ENCODE data around the gene CLMN. TPM values are rescaled to one million over a fixed set of nuclear protein-coding genes. Genes with fewer than 3 reads are reported as not detected.

CLMN gene
- total and polyA plus RNA-seq, 10 of the 15 experiments (the other 5 are each of a cell fraction or from before 2014, with no cell fraction given): 7.8 to 49.3 (median 18.5) TPM

DNA sequence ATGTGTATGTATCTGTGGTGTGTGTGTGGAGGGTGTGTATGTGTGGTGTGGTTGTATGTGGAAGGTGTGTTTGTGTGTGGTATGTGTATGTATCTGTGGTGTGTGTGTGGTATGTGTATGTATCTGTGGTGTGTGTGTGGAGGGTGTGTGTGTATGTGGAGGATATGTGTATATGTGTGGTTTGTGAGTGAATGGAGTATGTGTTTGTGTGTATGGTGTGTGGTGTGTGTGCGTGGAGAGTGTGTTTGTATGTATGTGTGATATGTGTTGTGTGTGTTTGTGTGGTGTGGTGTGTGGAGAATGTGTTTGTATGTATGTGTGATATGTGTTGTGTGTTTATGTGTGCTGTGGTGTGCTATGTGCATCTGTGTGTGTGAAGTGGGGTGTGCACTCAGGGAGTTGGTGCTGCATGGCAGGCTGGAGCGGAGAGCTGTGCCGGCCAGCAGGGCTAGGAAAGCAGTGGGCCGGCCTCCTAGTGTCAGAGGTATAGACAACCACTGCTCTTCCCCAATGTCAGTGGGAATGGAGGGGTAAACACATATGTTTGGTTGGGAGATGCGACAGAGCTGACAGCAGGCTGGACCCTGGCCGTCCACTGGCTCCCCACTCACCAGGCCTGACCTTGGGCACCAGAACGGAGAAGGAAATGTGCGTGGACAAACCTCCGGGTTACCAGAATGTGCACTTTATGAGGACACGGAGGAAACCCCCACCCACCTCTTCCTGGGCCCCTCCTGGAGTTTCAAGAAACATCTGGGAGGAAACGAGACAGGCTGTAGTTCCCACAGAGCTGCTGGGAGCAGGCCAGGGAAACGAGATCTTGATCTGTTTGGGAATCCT, 60.7 kb downstream of the CLMN start (continued):
- TF ChIP-seq ETV6 (conservative IDR thresholded peaks at IDR 0.05 in 1 of 2, IDR thresholded peaks at IDR 0.05 in 1 of 2; ENCODE audit: borderline replicate concordance in 1 of 2, low read depth in 1 of 2) (peak in 1 of 2 experiments; percentile 43; a peak in 1 of 4 replicates), KLF5 (IDR thresholded peaks at IDR 0.05; ENCODE audit: partially characterized antibody) (no peak), TARDBP (IDR thresholded peaks at IDR 0.05; ENCODE audit: borderline replicate concordance) (no peak), BRCA1 (IDR thresholded peaks at IDR 0.05; ENCODE audit: low read depth, low read length) (no peak), NBN (IDR thresholded peaks at IDR 0.05) (peak; percentile 40; the same call in 1 of the 2 replicates), NFIC (IDR thresholded peaks at IDR 0.05; ENCODE audit: low read depth, low read length) (peak; percentile 31; the same call in 1 of the 2 replicates), IKZF1 (conservative IDR thresholded peaks at IDR 0.05) (peak; percentile 55; the same call in 1 of the 2 replicates), IKZF2 (IDR thresholded peaks at IDR 0.05) (no peak), EED (IDR thresholded peaks at IDR 0.05; ENCODE audit: low read depth) (peak; percentile 88), CREB1 (IDR thresholded peaks at IDR 0.05; ENCODE audit: low read depth) (0 out of 2 replicates have a peak, but pooled peaks have one; percentile 2), NR2C2 (IDR thresholded peaks at IDR 0.05; ENCODE audit: borderline replicate concordance, control insufficient read depth, insufficient read length, low read depth) (peak; percentile 12), PML (IDR thresholded peaks at IDR 0.05; ENCODE audit: low read length) (no peak), POLR2AphosphoS2 (IDR thresholded peaks at IDR 0.05; ENCODE audit: low read depth, low read length) (no peak), ZZZ3 (IDR thresholded peaks at IDR 0.05; ENCODE audit: control insufficient read depth, insufficient read length, low read depth) (no peak)
- TF ChIP-seq, protein P1, sequence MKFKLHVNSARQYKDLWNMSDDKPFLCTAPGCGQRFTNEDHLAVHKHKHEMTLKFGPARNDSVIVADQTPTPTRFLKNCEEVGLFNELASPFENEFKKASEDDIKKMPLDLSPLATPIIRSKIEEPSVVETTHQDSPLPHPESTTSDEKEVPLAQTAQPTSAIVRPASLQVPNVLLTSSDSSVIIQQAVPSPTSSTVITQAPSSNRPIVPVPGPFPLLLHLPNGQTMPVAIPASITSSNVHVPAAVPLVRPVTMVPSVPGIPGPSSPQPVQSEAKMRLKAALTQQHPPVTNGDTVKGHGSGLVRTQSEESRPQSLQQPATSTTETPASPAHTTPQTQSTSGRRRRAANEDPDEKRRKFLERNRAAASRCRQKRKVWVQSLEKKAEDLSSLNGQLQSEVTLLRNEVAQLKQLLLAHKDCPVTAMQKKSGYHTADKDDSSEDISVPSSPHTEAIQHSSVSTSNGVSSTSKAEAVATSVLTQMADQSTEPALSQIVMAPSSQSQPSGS (IDR thresholded peaks at IDR 0.05; ENCODE audit: low read length): no peak

Measured in GM12878 (cell line).